Suprapubic skin (tissue), 3 donors: ENCODE data around the gene TNFRSF13B.

Source experiments
- CTCF ChIP-seq, 2 donors: fragments of 200-600 bp in 1 of 2; fragments of 450-650 bp in 1 of 2; sonication (generic) in 1 of 2; IDR thresholded peaks; one replicate each; pipeline ENCODE4 v1.5.1; 2016 to 2019; ENCODE audit warnings: antibody characterized with exemption in 2 of 2, mild to moderate bottlenecking in 1 of 2, moderate library complexity in 1 of 2
- POLR2A ChIP-seq, 2 donors: fragments of 450-650 bp; IDR thresholded peaks; one replicate each; pipeline ENCODE4 v1.6.1; 2017; ENCODE audit warnings: antibody characterized with exemption in 2 of 2, mild to moderate bottlenecking in 2 of 2, moderate library complexity in 2 of 2

GRCh38 chr17:16987066-16987829, 15.3 kb upstream of the TNFRSF13B start:
- TF ChIP-seq CTCF (IDR thresholded peaks at IDR 0.05), result no peak
- TF ChIP-seq POLR2A (IDR thresholded peaks at IDR 0.05), result no peak
